ENCODE results near the gene CARD14.

- TF ChIP-seq CTCF (IDR thresholded peaks at IDR 0.05), result no peak
- no peak for TF ChIP-seq POLR2A (IDR thresholded peaks at IDR 0.05)
Measured at GRCh38 chr17:80185968-80186367, 16.1 kb downstream of the CARD14 start.

Data from right lobe of liver (tissue), 4 donors.